Head of caudate nucleus (tissue), 42 donors: ENCODE results near the gene PRMT3.
"Not testable (repeated sequence)": the region's sequence is repeated elsewhere in the genome, so short reads cannot be mapped to it uniquely, and the experiment has no call there.

ENCODE experiments used
- DNase-seq, 42 donors: peaks; one replicate each; pipeline versions ENCODE4 v3.0.0 to v3.0.0-alpha.2; 2020 to 2021; ENCODE audit warnings: mixed read lengths in 7 of 42
- intact Hi-C: fragments of 100-400 bp; cut with DNase I; formaldehyde crosslinking; loops from one replicate; pipeline ENCODE4 v1.15.0; 2022

The PRMT3 gene

DNA sequence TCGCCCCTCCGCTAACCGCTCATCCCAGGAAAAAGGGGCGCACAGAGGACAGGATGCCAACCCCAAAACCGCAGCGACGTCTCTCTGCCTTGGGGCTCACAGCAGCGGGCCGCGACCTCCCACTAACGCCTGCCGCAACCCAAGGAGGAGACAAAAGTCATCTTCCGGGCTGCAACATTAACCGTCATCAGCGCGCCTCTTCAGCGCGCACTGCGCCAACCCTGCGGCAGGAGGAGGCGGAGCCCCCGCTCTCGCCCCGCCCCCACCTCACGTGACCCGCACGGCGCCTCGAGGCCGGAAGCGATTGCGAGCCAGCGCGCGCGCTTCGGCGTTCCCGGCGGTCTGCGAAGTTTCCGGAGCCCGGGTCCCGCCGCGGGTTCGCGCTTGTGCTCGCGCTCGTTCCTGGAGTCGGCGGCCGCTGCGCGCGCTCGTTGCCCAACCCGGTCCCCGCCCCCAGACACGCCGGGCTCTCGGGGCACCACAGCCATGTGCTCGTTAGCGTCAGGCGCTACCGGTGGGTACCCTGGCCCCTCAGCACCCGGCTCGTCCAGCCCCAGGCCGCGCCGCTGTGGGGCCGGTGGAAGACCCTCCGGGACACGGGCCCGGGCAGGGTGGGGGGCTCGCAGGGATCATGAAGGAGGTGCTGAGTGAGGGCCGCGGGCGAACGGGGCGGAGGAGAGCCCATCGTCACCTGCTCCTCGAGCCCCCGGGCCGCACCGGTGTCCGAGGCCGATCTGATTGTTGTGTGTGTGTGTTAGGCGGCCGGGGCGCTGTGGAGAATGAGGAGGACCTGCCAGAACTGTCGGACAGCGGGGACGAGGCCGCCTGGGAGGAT, at the start of gene PRMT3:
TSS of gene PRMT3 (plus strand) at position 456 of the 835 bp plus-strand sequence. CDS start at position 487, 31 bp downstream.
- DNase-seq, result peak; percentile 79 to 99 (median 95)
- intact Hi-C loops, result no loop called here

DNA sequence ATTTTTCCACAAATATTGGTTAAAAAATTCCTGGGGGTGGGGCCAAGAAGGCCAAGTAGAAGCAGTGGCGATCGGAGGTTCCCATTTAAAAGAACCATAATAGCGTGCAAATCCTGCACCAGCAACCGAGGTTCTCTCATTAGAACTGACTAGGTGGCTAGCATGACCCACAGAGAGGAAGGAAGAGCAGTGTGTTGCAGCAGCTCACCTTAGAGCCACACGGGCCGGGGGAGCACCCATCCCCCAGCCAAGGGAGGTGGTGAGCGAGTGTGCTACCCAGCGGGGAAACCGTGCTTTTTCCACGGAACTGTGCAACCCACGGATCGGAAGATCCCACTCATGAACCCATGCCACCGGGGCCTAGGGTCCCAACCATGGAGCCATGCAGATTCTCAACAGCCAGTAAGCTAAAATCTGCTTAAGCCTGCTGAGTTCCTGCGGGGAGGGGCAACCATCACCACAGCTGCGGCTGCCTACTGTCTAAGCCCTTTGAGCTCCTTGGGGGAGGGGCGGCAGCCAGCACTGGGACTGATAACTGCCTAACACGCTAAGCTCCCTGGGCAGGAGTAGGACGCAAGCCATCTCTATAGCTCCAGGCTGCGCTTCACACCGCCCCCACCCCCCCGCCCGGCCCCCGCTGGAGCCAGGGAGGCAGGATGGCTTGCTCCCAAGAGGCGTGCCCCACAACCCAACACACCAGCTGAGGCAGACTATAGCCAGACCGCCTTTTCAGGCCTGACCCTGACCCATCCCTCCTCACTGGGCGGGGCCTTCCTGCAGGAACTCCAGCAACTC, 45.0 kb upstream of the PRMT3 start:
- DNase-seq, result peak in 34 of 42 donors; percentile 11 to 73 (median 40)
- intact Hi-C loops, result no loop called here

DNA sequence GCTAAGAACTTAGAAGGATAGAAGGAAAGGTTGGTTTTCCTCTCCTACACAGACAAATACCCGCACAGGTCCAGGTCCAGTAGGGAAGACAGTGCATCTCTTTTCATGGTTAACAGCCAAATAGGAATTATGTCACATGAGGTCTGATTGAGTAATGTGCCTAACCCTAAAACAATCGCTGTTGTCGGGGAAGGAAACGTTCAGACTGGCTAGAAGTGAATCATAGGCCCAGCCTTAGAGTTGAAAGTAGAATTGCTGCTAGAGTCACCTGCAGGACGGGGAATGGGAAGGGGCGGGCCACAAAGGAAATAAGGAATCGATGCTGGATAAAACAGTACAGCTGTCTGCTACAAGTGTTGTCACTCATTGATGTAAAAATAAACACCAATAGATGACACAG, 36.4 kb upstream of the PRMT3 start:
- intact Hi-C loops, result loop anchor here (5.0 to 10.0 kb wide), 2 partner anchors 224 to 396 kb away; no protein-coding TSS in a partner anchor
- no peak for DNase-seq

DNA sequence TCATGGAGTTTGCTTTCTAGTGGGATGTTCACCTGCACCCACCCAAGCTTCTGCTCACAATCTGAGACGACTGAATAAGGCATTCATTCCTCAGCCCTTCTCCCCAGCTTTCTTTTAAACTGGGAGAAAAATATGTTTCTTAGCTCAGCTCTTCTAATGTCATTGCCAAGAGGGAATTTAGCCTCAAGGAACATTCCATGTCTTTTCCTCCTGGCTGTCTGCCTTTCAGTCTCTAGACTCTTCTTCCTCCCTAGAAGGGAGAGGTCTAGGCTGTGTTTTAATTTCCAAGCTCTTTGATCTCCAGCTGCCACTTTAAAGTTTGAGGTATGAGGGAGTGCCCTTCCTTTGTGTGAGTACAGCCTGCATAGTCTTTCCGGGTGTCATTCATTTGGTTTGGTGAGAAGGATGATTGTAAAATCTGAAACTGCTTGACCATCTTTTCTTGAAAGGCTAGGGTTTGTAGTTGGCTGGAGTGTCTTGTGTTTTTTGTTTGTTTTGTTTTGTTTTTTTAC, 35.7 kb upstream of the PRMT3 start:
- intact Hi-C loops, result loop anchor here (5.0 to 10.0 kb wide), 2 partner anchors 225 to 397 kb away; no protein-coding TSS in a partner anchor

DNA sequence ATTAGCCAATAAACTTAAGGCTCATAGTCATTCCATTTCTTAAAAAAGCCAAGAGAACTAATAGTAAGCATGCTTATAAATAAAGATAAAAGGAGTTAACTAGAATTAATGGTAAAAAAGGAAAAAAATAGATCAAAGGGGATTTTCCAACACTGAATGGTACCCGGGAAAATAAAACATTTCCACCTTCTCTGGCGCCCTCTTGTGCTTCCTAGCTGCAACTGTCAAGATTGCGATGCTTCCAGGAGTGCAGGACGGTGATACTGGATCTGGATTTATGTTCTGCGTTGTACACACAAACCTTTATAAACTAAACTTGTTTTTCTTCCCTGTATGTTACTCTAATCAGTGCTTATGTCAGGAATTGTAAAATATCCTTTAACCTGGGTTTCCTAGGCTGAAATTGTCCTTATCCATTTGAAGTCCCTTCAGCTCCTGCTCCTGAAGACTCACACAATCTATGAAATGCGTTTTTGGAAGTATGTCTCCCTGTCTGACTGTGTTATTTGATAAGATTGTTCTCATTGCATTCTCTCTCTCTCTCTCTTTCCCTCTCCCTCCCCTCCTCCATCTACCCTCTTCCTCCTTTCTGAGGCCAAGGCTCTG, 33.6 kb upstream of the PRMT3 start:
- DNase-seq, result peak in 40 of 42 donors; percentile 28 to 86 (median 62)
- intact Hi-C loops, result loop anchor here (5.0 to 10.0 kb wide), 2 partner anchors 227 to 399 kb away; no protein-coding TSS in a partner anchor

More for the DNA sequence above, 35.7 kb upstream of the PRMT3 start:
- no peak for DNase-seq

DNA sequence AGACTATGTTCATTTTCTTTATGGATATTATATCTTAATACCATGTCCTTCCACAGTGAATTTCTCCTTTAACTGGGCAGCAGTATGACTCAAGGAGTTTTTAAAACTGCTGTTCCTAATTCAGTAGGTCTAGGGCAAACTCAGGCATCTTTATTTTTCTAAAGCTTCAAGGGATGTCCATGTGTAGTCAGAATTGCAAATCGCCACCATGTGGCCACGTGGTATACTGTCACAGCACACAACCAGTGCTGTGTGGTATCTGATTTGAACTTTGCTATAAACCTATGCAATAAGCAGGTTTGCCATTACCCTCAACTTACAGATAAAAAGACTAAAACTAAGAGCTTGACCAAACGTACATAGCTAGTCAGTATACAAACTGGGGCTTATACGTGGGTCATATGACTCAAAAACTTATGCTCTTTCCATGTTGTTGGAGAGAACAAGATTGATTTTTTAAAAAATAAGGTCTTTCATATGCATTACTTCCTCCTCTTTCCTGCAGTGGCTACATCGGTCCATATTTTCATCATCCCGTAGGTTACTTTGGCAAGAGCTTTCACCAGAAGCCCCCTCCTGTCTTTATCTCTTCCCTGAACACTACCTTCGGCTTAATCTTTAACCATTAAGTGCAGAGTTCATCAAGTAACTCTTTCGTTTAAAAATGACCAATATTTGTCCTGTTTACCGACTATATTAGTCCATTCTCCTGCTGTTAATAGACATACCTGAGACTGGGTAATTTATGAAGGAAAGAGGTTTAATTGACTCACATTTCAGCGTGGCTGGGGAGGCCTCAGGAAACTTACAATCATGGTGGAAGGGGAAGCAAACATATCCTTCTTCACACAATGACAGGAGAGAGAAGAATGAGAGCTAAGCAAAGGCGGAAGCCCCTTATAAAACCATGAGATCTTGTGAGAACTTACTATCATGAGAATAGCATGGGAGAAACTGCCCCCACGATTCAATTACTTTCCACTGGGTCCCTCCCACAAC, 32.0 kb upstream of the PRMT3 start:
- peak in 21 of 42 donors; percentile 24 to 77 (median 40) for DNase-seq

DNA sequence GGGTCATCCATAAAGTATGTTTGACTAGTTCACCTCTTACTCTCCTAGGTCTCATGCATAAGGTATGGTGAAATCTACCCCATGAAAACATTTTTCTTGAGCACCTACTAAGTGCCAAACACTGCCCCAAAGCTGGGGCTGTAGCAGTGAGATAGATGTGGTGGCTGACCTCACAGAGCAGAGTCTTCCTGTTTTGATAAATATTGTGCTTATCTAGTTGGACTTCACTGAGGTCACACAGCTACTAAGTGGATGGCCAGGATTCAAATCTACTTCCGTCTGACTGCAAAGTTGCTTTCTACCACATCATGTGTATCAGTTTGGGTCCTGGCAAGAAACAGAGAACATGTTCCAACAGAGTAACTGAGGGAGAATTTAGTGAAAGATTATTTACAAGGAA, 30.4 kb upstream of the PRMT3 start:
- no peak for DNase-seq
- intact Hi-C loops, result loop anchor here (10.0 kb wide), 1 partner anchor 402 kb away; no protein-coding TSS in a partner anchor

More for the DNA sequence above, 32.0 kb upstream of the PRMT3 start:
- intact Hi-C loops, result loop anchor here (10.0 kb wide), 1 partner anchor 401 kb away; no protein-coding TSS in a partner anchor

DNA sequence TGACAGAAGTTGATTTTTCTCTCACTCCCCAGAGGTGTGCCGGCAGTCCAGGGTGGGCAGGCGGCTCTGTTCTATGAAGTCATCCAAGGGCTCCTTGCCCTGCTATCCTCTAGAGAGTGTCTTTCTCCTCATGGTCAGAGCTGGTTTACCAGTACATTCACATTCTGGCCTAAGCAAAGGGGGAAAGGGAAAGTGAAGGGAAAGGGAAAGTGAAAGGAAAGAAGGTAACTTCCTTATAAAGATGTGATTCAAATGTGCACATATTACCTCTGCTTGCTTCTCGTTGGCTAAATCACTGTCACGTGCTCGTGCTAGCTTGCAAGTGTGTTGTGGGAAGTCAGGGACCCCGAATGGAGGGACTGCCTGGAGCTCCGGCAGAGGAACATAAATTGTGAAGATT, 26.9 kb upstream of the PRMT3 start:
- no peak for DNase-seq
- intact Hi-C loops, result no loop called here

DNA sequence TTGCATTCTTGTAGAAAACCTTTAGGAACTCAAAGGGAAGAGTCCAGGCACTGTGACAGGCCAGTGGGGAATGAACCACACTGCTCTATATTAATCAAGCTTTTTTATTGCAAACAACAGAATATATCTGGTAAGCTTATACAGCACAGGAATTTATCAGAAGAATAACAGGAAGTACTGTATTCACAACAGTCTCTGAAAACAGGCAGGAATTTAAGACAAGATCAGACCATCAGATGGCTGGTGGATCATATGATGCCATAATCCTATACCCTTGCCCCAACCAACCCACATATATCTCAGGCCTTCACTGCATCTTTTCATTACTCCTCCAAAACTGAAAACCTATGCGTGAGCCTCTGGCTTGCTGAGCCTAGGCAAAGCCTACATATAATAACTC, 25.0 kb upstream of the PRMT3 start:
- DNase-seq, result no peak
- intact Hi-C loops, result no loop called here

DNA sequence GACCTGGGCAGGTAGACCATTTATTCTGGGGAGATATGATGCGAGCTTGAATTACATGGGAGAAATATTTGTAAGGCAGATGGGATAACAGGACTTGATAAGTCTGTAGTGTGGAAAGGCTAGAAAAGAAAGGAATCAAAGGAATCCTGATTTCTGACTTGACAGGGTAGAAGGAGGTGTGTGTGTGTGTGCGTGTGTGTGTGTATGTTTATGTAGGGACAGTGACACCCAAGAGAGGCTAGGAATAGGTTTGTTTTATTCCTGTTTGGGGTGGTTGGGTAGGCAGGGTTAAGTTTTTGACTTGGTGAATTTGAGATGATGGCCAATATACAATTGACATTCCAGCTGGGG, 24.4 kb upstream of the PRMT3 start:
- intact Hi-C loops, result no loop called here
- no peak for DNase-seq

DNA sequence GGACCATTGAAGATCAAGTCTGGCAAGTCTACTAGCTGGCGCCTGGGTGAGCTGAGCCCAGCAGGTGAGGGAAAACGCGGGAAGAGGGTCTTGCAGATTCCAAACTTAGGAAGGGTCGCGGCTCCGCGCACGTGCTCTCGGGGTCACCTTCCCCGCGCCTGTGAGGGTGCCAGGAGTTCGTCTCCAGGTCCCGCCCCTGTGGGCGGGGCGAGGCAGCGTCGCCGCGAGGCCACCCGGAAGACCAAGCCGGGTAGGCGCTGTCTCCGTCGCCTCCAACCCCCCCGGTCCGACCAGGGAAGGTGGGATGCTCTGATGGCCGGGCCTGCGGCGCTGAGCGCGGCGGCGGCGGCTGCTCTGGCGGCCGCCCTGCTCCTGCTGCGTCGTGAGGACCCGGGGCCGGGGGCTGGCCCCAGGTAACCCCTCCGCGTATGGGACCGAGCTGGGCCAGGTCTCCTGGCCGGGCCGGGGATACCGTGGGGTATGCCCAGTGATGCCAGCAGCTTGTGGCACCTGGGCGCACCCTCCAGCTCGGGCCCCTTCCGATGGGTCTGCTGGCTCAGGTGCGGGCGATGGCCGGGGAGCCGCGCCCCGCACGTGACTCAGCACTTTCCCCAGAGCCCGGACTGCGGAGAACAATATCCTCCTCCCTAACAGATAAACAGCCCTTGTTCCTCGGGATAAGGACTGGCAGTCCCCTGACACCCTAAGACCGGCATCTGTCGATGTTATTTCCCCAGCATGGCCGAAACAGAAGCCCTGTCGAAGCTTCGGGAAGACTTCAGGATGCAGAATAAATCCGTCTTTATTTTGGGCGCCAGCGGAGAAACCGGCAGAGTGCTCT, 23.8 kb upstream of the PRMT3 start, which contains the start of gene HTATIP2:
TSS of gene HTATIP2 (plus strand) at position 215 of the 841 bp plus-strand sequence. CDS start at position 739, 524 bp downstream.
- intact Hi-C loops, result no loop called here
- peak; percentile 61 to 89 (median 78) for DNase-seq

DNA sequence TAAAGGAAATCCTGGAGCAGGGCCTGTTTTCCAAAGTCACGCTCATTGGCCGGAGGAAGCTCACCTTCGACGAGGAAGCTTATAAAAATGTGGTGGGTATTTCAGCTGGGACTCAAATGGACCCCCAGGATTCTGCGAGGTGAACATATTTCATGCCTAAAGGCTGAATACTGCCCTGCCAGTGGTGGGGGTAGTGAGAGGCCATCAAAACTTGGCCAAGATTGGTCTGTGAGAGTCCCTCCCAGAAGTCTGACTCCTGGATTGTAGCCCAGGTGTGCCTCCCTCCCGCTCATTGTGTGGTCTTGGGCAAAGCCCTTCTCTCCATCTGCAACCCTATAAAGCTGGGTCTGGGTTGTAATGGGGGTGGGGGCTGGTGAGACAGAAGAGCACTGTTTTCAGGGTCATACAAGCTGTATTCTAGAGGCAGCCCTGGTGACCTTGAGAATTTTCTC, 23.1 kb upstream of the PRMT3 start:
- peak in 5 of 42 donors; percentile 15 to 66 (median 20) for DNase-seq
- intact Hi-C loops, result no loop called here

DNA sequence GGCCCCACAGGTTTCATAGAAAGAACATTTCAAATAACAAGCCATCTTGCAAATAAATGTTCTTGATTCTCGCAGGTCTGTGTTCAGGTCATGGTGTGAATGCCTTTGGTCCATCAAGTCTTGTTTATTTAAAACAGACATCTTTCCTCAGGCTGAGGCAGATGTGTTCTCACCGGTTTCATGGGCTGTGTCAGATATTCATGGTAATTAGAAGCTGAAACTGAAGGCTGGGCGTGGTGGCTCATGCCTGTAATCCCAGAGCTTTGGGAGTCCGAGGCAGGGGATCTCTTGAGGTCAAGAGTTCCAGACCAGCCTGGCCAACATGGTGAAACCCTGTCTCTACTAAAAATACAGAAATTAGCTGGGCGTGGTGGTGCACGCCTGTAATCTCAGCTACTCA, 22.1 kb upstream of the PRMT3 start:
- DNase-seq, intact Hi-C loops: not testable (repeated sequence)

DNA sequence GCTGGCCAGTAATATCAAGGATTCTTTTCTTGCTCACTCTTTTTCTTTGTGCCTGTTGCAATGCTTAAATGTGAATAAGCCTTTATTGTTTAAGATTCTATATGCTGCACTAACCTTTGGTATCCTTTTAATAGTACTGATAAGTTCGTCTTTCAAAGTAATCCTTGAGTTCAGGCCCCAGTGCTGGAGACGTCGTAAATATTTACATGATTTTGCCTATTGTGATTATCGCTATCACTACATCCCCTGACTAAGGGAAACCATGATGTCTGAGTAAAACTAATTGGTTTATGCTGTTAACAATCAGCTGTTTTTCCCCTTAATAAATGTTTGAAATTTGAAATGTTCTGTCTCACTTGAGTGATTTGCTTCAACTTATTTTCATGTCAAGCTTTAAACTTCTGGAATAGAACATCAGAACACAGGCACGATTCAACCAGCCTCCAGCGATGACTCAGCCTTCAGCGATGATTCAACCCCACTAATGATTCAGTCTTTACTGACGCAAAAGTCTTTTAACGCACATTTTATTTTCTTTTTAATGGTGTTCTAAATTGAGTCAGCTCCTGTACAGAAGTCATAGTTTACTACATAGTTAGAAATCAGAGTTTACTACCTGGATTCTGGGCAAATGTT, 20.1 kb upstream of the PRMT3 start:
- DNase-seq, result peak; percentile 51 to 93 (median 78)
- intact Hi-C loops, result no loop called here

DNA sequence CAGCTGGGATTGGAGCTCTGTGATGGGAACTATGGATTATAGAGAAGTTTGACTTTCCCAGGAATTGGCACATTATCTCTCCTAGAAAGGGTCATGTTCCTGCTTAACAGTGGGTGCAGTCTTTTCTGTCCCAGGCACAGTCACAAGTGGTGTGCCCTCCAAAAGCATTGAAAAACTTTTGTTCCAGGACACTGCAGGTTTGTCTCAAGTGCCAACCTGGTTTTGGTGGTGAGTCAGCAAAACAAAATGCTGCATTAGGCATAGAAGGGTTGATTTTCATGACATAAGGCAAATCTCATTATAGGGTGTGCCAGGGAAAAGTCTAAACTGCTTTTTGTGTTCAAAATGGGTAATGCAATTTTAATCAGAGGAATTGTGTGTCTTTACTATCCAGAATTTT, 19.1 kb upstream of the PRMT3 start:
- no peak for DNase-seq
- intact Hi-C loops, result no loop called here

DNA sequence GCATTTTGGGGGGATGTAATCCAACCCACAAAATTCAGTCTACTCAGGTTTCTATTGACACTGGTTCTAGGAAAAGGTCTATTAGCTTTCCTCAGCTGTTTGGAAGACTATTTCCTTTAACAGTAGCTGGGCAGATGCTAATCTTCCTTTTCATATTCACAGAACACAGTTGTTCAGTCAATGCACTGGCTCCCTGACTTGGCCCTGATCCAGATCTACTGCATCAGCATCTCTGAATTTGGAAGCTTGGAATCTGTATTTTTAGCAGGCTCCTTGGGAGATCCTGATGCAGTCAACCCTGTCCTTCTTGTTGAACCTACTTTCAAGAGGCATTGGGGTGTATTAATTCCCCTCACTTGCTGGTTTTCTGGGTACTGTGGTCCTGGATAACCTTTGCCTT, 17.7 kb upstream of the PRMT3 start:
- peak in 9 of 42 donors; percentile 17 to 75 (median 32) for DNase-seq
- intact Hi-C loops, result no loop called here
